Type B pancreatic cell (in vitro differentiated cells): Measurements from ENCODE around the gene PRKCZ. TPM values are rescaled to one million over a fixed set of nuclear protein-coding genes. Genes with fewer than 3 reads are reported as not detected.
A peak's percentile ranks its signal among the peaks of the same experiment; 100 is the strongest.

Experiments
- DNase-seq: peaks from one replicate; pipeline ENCODE4 v3.0.0; 2021; ENCODE audit warnings: mixed read lengths; ENCODE audit not compliant: unreplicated experiment; ENCODE audit errors: extremely low spot score
- H3K27ac Mint-ChIP-seq: 2 replicates; pipeline ENCODE4 v1.8.0; 2021; ENCODE audit warnings: mild to moderate bottlenecking, mixed read lengths
- H3K27me3 Mint-ChIP-seq: 2 replicates; pipeline ENCODE4 v1.8.0; 2021; ENCODE audit warnings: mixed read lengths
- H3K36me3 Mint-ChIP-seq: 2 replicates; pipeline ENCODE4 v1.8.0; 2021; ENCODE audit warnings: mixed read lengths
- H3K4me1 Mint-ChIP-seq: one replicate; pipeline ENCODE4 v1.8.0; 2021; ENCODE audit warnings: mixed read lengths; ENCODE audit not compliant: unreplicated experiment
- H3K4me3 Mint-ChIP-seq: 2 replicates; pipeline ENCODE4 v1.8.0; 2021; ENCODE audit warnings: mild to moderate bottlenecking, mixed read lengths
- H3K9me3 Mint-ChIP-seq: 2 replicates; pipeline ENCODE4 v1.8.0; 2021; ENCODE audit warnings: mixed read lengths
- CTCF ChIP-seq: fragments of 200-600 bp; sonication (generic); conservative IDR thresholded peaks from 2 replicates; pipeline ENCODE4 v1.5.0; 2021; ENCODE audit warnings: antibody characterized with exemption, mild to moderate bottlenecking
- total RNA-seq: library from RNA; stranded (reverse); gene quantifications from 2 replicates; pipeline ENCODE4 v1.2.1, GENCODE V29; 2021; ENCODE audit warnings: low replicate concordance

Gene PRKCZ
- total RNA-seq, 1 donor from 2014 or later = 33.2 TPM

- no peaks in the 10 kb centered on the region for H3K9me3 Mint-ChIP-seq
Observed at GRCh38 chr1:2103266-2103900, 53.2 kb downstream of the PRKCZ start.

GRCh38 chr1:2103901-2104590 lies 53.8 kb downstream of the PRKCZ start:
- H3K4me3 Mint-ChIP-seq = peak overlapping the region; percentile 49
- no peaks in the 10 kb centered on the region for H3K9me3 Mint-ChIP-seq
- TF ChIP-seq CTCF = no peak
- no peaks in the 10 kb centered on the region for H3K27me3 Mint-ChIP-seq
- peak overlapping the region; percentile 83 for H3K27ac Mint-ChIP-seq
- DNase-seq = no peak
- H3K36me3 Mint-ChIP-seq = peaks cover 6% of the 10 kb centered on the region
- H3K4me1 Mint-ChIP-seq = peaks cover 23% of the 10 kb centered on the region

More at GRCh38 chr1:2103266-2103900, 53.2 kb downstream of the PRKCZ start:
- Mint-ChIP-seq H3K27me3 (no peaks in the 10 kb centered on the region), H3K4me1 (peaks cover 24% of the 10 kb centered on the region), H3K36me3 (peaks cover 8% of the 10 kb centered on the region), H3K4me3 (no peak overlapping the region), H3K27ac (peak overlapping the region; percentile 64)
- DNase-seq = no peak
- TF ChIP-seq CTCF = no peak

GRCh38 chr1:2104621-2105427 lies 54.6 kb downstream of the PRKCZ start:
- TF ChIP-seq CTCF = peak; percentile 27
- peak overlapping the region; percentile 83 for H3K27ac Mint-ChIP-seq
- no peaks in the 10 kb centered on the region for H3K27me3 Mint-ChIP-seq
- peaks cover 5% of the 10 kb centered on the region for H3K36me3 Mint-ChIP-seq
- H3K9me3 Mint-ChIP-seq = no peaks in the 10 kb centered on the region
- no peak overlapping the region for H3K4me3 Mint-ChIP-seq
- H3K4me1 Mint-ChIP-seq = peaks cover 20% of the 10 kb centered on the region
- DNase-seq = no peak

- no peaks in the 10 kb centered on the region for H3K9me3 Mint-ChIP-seq
- DNase-seq = no peak
- no peak for TF ChIP-seq CTCF
- H3K36me3 Mint-ChIP-seq = peaks cover 5% of the 10 kb centered on the region
- H3K27me3 Mint-ChIP-seq = no peaks in the 10 kb centered on the region
- peaks cover 13% of the 10 kb centered on the region for H3K4me1 Mint-ChIP-seq
- no peak overlapping the region for H3K4me3 Mint-ChIP-seq
- H3K27ac Mint-ChIP-seq = peak overlapping the region; percentile 83
Observed at GRCh38 chr1:2105781-2106524, 55.7 kb downstream of the PRKCZ start.

- peak overlapping the region; percentile 51 for H3K27ac Mint-ChIP-seq
- TF ChIP-seq CTCF = no peak
- H3K27me3 Mint-ChIP-seq = no peaks in the 10 kb centered on the region
- H3K4me3 Mint-ChIP-seq = no peak overlapping the region
- H3K9me3 Mint-ChIP-seq = no peaks in the 10 kb centered on the region
- peaks cover 13% of the 10 kb centered on the region for H3K4me1 Mint-ChIP-seq
- no peaks in the 10 kb centered on the region for H3K36me3 Mint-ChIP-seq
- no peak for DNase-seq
Observed at GRCh38 chr1:2106659-2107405, 56.6 kb downstream of the PRKCZ start.
